ENCODE measurements around the gene MEGF11.

MEGF11 gene

DNA sequence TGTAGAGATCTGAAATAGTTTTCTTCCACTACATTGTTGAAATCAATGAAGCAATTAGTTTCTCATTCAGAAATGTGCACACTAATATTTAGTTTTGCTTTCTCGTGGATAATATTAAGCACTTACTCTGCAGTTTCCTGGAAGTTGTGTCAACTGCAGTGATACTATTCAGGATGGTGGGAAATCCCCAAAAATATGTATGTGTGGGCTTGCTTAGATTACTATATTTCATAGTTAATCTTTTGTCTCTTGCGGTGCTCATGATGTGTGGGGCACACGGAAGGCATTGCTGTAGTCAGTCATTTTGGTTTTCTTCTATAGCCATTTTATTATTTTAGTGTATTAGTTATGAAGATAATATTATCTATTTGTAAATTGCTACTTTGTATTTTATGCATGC, 364.6 kb downstream of the MEGF11 start (continued):
- TF ChIP-seq GLIS3 (CRISPR knock-in tag; IDR thresholded peaks at IDR 0.05) (no peak), ISL1 (CRISPR knock-in tag; IDR thresholded peaks at IDR 0.05) (no peak)

DNA sequence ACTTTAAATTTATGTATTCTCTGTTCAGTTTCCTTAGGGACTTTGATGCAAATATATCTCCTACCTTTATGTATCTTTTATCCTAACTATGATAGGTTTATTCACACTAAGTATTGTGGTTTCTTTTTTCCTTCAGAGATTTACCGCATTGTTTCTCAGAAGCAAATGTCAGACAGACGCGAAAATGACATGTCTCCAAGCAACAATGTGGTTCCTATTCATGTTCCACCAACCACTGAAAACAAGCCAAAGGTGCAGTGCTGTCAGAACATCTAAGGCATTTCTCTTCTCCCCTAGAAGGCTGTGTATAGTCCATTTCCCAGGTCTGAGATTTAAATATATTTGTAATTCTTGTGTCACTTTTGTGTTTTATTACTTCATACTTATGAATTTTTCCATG, 366.0 kb downstream of the MEGF11 start:
- no peak for TF ChIP-seq ISL1 (CRISPR knock-in tag; IDR thresholded peaks at IDR 0.05)
- TF ChIP-seq ESRRG (CRISPR knock-in tag; IDR thresholded peaks at IDR 0.05), result no peak
- TF ChIP-seq PPARA (CRISPR knock-in tag; IDR thresholded peaks at IDR 0.05; ENCODE audit: borderline replicate concordance), result no peak
- no peak for TF ChIP-seq SNAI2 (CRISPR knock-in tag; IDR thresholded peaks at IDR 0.05)
- TF ChIP-seq ZFP3 (CRISPR knock-in tag; IDR thresholded peaks at IDR 0.05), result no peak
- TF ChIP-seq ZNF70 (CRISPR knock-in tag; IDR thresholded peaks at IDR 0.05), result no peak
- TF ChIP-seq OSR1 (CRISPR knock-in tag; IDR thresholded peaks at IDR 0.05), result no peak
- no peak for TF ChIP-seq RARB (CRISPR knock-in tag; IDR thresholded peaks at IDR 0.05)
- TF ChIP-seq CSDC2 (CRISPR knock-in tag; IDR thresholded peaks at IDR 0.05), result no peak
- no peak for TF ChIP-seq ZNF565 (CRISPR knock-in tag; conservative IDR thresholded peaks at IDR 0.05; ENCODE audit: low read depth)
- no peak for TF ChIP-seq PATZ1 (CRISPR knock-in tag; IDR thresholded peaks at IDR 0.05; ENCODE audit: borderline replicate concordance)
- no peak for TF ChIP-seq ZNF8 (CRISPR knock-in tag; IDR thresholded peaks at IDR 0.05)
- no peak for TF ChIP-seq TOX (CRISPR knock-in tag; IDR thresholded peaks at IDR 0.05; ENCODE audit: borderline replicate concordance)
- no peak for ATAC-seq

DNA sequence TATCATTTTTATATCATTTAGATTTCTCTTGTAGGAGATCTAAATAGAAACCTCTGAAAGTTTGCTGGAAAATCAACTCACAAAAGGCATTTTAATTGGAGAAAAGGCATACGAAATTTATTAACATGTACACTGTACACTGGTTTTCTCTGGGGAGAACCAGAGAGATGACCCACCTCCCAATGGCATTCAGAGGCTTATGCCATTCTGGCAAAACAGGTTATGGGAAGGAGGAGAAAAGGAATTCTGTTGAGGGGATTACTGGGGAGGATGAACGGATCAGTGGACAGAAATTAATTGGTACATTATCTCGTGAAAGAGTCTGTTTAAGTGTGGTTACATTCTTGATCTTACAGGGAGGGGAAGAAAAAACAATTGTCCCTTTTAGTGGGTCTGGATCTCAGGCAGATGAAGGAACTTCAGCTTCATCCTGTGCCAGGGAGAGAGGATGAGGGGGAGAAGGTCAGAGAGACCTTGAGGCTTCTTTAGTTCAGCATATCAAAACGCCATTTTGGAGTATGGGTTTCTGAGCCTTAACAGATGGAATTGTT, 367.8 kb downstream of the MEGF11 start:
- no peak for TF ChIP-seq ZNF70 (CRISPR knock-in tag; IDR thresholded peaks at IDR 0.05)
- no peak for TF ChIP-seq OSR1 (CRISPR knock-in tag; IDR thresholded peaks at IDR 0.05)
- no peak for TF ChIP-seq ARNTL (CRISPR knock-in tag; IDR thresholded peaks at IDR 0.05; ENCODE audit: borderline replicate concordance, low read depth)
- no peak for TF ChIP-seq ZFP30 (CRISPR knock-in tag; IDR thresholded peaks at IDR 0.05)
- no peak for TF ChIP-seq ZNF8 (CRISPR knock-in tag; IDR thresholded peaks at IDR 0.05)
- TF ChIP-seq, protein P1, sequence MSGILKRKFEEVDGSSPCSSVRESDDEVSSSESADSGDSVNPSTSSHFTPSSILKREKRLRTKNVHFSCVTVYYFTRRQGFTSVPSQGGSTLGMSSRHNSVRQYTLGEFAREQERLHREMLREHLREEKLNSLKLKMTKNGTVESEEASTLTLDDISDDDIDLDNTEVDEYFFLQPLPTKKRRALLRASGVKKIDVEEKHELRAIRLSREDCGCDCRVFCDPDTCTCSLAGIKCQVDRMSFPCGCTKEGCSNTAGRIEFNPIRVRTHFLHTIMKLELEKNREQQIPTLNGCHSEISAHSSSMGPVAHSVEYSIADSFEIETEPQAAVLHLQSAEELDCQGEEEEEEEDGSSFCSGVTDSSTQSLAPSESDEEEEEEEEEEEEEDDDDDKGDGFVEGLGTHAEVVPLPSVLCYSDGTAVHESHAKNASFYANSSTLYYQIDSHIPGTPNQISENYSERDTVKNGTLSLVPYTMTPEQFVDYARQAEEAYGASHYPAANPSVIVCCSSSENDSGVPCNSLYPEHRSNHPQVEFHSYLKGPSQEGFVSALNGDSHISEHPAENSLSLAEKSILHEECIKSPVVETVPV (CRISPR knock-in tag; IDR thresholded peaks at IDR 0.05), result no peak
- TF ChIP-seq, protein P2, sequence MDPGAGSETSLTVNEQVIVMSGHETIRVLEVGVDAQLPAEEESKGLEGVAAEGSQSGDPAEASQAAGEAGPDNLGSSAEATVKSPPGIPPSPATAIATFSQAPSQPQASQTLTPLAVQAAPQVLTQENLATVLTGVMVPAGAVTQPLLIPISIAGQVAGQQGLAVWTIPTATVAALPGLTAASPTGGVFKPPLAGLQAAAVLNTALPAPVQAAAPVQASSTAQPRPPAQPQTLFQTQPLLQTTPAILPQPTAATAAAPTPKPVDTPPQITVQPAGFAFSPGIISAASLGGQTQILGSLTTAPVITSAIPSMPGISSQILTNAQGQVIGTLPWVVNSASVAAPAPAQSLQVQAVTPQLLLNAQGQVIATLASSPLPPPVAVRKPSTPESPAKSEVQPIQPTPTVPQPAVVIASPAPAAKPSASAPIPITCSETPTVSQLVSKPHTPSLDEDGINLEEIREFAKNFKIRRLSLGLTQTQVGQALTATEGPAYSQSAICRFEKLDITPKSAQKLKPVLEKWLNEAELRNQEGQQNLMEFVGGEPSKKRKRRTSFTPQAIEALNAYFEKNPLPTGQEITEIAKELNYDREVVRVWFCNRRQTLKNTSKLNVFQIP (CRISPR knock-in tag; IDR thresholded peaks at IDR 0.05; ENCODE audit: borderline replicate concordance, low read depth), result no peak
- no peak for TF ChIP-seq SNAI2 (CRISPR knock-in tag; IDR thresholded peaks at IDR 0.05)
- TF ChIP-seq ESRRG (CRISPR knock-in tag; IDR thresholded peaks at IDR 0.05), result no peak
- TF ChIP-seq PPARA (CRISPR knock-in tag; IDR thresholded peaks at IDR 0.05; ENCODE audit: borderline replicate concordance), result no peak
- no peak for TF ChIP-seq ISL1 (CRISPR knock-in tag; IDR thresholded peaks at IDR 0.05)
- TF ChIP-seq ZNF565 (CRISPR knock-in tag; conservative IDR thresholded peaks at IDR 0.05; ENCODE audit: low read depth), result no peak
- no peak for ATAC-seq

- TF ChIP-seq ZNF565 (CRISPR knock-in tag; conservative IDR thresholded peaks at IDR 0.05; ENCODE audit: low read depth) (no peak), CSDC2 (CRISPR knock-in tag; IDR thresholded peaks at IDR 0.05) (no peak), RARB (CRISPR knock-in tag; IDR thresholded peaks at IDR 0.05) (no peak), PPARA (CRISPR knock-in tag; IDR thresholded peaks at IDR 0.05; ENCODE audit: borderline replicate concordance) (no peak), TCF4 (CRISPR knock-in tag; IDR thresholded peaks at IDR 0.05; ENCODE audit: borderline replicate concordance) (no peak)
- ATAC-seq, result no peak
Observed at GRCh38 chr15:65884511-65884910, 369.0 kb downstream of the MEGF11 start.

DNA sequence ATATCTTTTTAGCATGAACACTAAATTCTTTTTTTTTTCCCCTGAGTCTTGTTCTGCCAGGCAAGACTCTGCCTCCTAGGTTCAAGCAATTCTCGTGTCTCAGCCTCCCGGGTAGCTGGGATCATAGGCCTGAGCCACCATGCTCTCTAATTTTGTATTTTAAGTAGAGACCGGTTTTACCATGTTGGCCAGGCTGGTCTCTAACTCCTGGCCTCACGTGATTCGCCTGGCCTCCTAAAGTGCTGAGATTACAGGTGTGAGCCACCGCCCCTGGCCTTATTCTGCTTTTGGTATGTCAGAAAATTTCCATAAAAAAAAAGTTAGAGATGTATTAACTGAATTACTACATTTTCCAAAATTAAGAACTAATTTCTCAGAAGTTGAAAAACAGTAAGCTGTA, 370.0 kb downstream of the MEGF11 start:
- ATAC-seq, result no peak
- TF ChIP-seq PPARA (CRISPR knock-in tag; IDR thresholded peaks at IDR 0.05; ENCODE audit: borderline replicate concordance) (no peak), SNAI2 (CRISPR knock-in tag; IDR thresholded peaks at IDR 0.05) (no peak), ISL1 (CRISPR knock-in tag; IDR thresholded peaks at IDR 0.05) (no peak), ZFP30 (CRISPR knock-in tag; IDR thresholded peaks at IDR 0.05) (no peak), RARB (CRISPR knock-in tag; IDR thresholded peaks at IDR 0.05) (no peak), GLIS3 (CRISPR knock-in tag; IDR thresholded peaks at IDR 0.05) (no peak), PATZ1 (CRISPR knock-in tag; IDR thresholded peaks at IDR 0.05; ENCODE audit: borderline replicate concordance) (no peak), OSR1 (CRISPR knock-in tag; IDR thresholded peaks at IDR 0.05) (no peak), ZNF565 (CRISPR knock-in tag; conservative IDR thresholded peaks at IDR 0.05; ENCODE audit: low read depth) (no peak), CSDC2 (CRISPR knock-in tag; IDR thresholded peaks at IDR 0.05) (no peak)
- TF ChIP-seq, protein P3, sequence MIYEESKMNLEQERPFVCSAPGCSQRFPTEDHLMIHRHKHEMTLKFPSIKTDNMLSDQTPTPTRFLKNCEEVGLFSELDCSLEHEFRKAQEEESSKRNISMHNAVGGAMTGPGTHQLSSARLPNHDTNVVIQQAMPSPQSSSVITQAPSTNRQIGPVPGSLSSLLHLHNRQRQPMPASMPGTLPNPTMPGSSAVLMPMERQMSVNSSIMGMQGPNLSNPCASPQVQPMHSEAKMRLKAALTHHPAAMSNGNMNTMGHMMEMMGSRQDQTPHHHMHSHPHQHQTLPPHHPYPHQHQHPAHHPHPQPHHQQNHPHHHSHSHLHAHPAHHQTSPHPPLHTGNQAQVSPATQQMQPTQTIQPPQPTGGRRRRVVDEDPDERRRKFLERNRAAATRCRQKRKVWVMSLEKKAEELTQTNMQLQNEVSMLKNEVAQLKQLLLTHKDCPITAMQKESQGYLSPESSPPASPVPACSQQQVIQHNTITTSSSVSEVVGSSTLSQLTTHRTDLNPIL (CRISPR knock-in tag; IDR thresholded peaks at IDR 0.05; ENCODE audit: low read depth), result no peak
- TF ChIP-seq, protein P1 (CRISPR knock-in tag; IDR thresholded peaks at IDR 0.05), result no peak
